Liver (tissue), 9 donors: Measurements from ENCODE around the gene CYP1B1. TPM values are rescaled to one million over a fixed set of nuclear protein-coding genes. Genes with fewer than 3 reads are reported as not detected.

ENCODE experiments used
- DNase-seq: peaks from one replicate; pipeline ENCODE4 v3.0.0-alpha.2; 2017; ENCODE audit warnings: low spot score
- H3K27ac ChIP-seq, 2 donors: one replicate each; pipeline ENCODE4 v1.7.0; 2013; ENCODE audit warnings: inconsistent platforms in 2 of 2, low read length in 2 of 2, control low read depth in 1 of 2, low read depth in 1 of 2, mild to moderate bottlenecking in 1 of 2
- H3K27me3 ChIP-seq, 4 donors: one replicate each; pipeline versions ENCODE4 v1.6.1 to v1.7.0; 2013; ENCODE audit warnings: low read length in 3 of 4, inconsistent platforms in 1 of 4, mild to moderate bottlenecking in 1 of 4, moderate library complexity in 1 of 4; ENCODE audit not compliant: control insufficient read depth in 4 of 4, insufficient read depth in 4 of 4
- H3K36me3 ChIP-seq, 4 donors: one replicate each; pipeline versions ENCODE4 v1.6.1 to v1.7.0; 2013; ENCODE audit warnings: low read length in 3 of 4, mild to moderate bottlenecking in 3 of 4, low read depth in 1 of 4, moderate library complexity in 1 of 4; ENCODE audit not compliant: control insufficient read depth in 4 of 4, insufficient read depth in 3 of 4
- H3K4me1 ChIP-seq, 4 donors: one replicate each; pipeline versions ENCODE4 v1.6.1 to v1.7.0; 2013; ENCODE audit warnings: low read length in 3 of 4, mild to moderate bottlenecking in 3 of 4, moderate library complexity in 1 of 4; ENCODE audit not compliant: control insufficient read depth in 4 of 4, insufficient read depth in 4 of 4
- H3K4me3 ChIP-seq, 3 donors: one replicate each; pipeline versions ENCODE4 v1.6.1 to v1.7.0; 2013; ENCODE audit warnings: low read length in 3 of 3, control low read depth in 1 of 3, low read depth in 1 of 3, mild to moderate bottlenecking in 1 of 3
- H3K9ac ChIP-seq, 2 donors: one replicate each; pipeline ENCODE4 v1.7.0; 2013; ENCODE audit warnings: low read length in 2 of 2, mild to moderate bottlenecking in 2 of 2, moderate library complexity in 2 of 2, control low read depth in 1 of 2, low read depth in 1 of 2
- H3K9me3 ChIP-seq, 4 donors: one replicate each; pipeline versions ENCODE4 v1.6.1 to v1.7.0; 2013; ENCODE audit warnings: low read length in 3 of 4; ENCODE audit not compliant: control insufficient read depth in 4 of 4
- EGR1 ChIP-seq, 2 donors: IDR thresholded peaks; 2 replicates each; pipeline ENCODE4 v1.6.1; 2016 to 2018; ENCODE audit warnings: antibody characterized with exemption in 2 of 2, low read depth in 2 of 2
- FOXA2 ChIP-seq: IDR thresholded peaks from 2 replicates; pipeline ENCODE4 v1.6.1; 2016; ENCODE audit warnings: antibody characterized with exemption
- GABPA ChIP-seq, 2 donors: IDR thresholded peaks in 1 of 2; conservative IDR thresholded peaks in 1 of 2; 2 replicates each; pipeline ENCODE4 v1.6.1; 2016; ENCODE audit warnings: antibody characterized with exemption in 2 of 2, mild to moderate bottlenecking in 1 of 2, moderate library complexity in 1 of 2
- HNF4A ChIP-seq, 2 donors: conservative IDR thresholded peaks; 2 replicates each; pipeline ENCODE4 v1.6.1; 2016; ENCODE audit warnings: antibody characterized with exemption in 2 of 2, mild to moderate bottlenecking in 2 of 2
- HNF4G ChIP-seq: IDR thresholded peaks from 2 replicates; pipeline ENCODE4 v1.6.1; 2016; ENCODE audit warnings: antibody characterized with exemption
- JUND ChIP-seq, 2 donors: IDR thresholded peaks; 2 replicates each; pipeline ENCODE4 v1.6.1; 2016; ENCODE audit warnings: antibody characterized with exemption in 2 of 2
- NR2F2 ChIP-seq: IDR thresholded peaks from 2 replicates; pipeline ENCODE4 v1.6.1; 2016; ENCODE audit warnings: antibody characterized with exemption
- RAD21 ChIP-seq, 2 donors: IDR thresholded peaks; 2 replicates each; pipeline ENCODE4 v1.6.1; 2016; ENCODE audit warnings: antibody characterized with exemption in 2 of 2, mild to moderate bottlenecking in 2 of 2
- RXRA ChIP-seq, 2 donors: IDR thresholded peaks; 2 replicates each; pipeline ENCODE4 v1.6.1; 2017 to 2018; ENCODE audit warnings: antibody characterized with exemption in 2 of 2, mild to moderate bottlenecking in 1 of 2
- SP1 ChIP-seq: IDR thresholded peaks from 2 replicates; pipeline ENCODE4 v1.6.1; 2018; ENCODE audit warnings: antibody characterized with exemption, mild to moderate bottlenecking
- TAF1 ChIP-seq: conservative IDR thresholded peaks from 2 replicates; pipeline ENCODE4 v1.6.1; 2016; ENCODE audit warnings: antibody characterized with exemption, mild to moderate bottlenecking
- YY1 ChIP-seq: IDR thresholded peaks from 2 replicates; pipeline ENCODE4 v1.6.1; 2016; ENCODE audit warnings: antibody characterized with exemption, mild to moderate bottlenecking
- WGBS: extraction: QIAGEN DNeasy Blood & Tissue Kit; methylation state at CpG from one replicate; pipeline ENCODE4 v1.1.7; 2013; 5-methylcytosine and 5-hydroxymethylcytosine counted together
- polyA plus RNA-seq, 2 donors: library from polyadenylated mRNA; stranded (reverse) in 1 of 2; unstranded in 1 of 2; fragments of 200-250 nt in 1 of 2; fragments of >200 nt in 1 of 2; fragmentation: Nextera tagmentation in 1 of 2; extraction: Ambion mirVana in 1 of 2; gene quantifications; one replicate each; pipeline versions ENCODE4 v1.2.1 to v1.2.3, GENCODE V29; 2013 to 2015
- total RNA-seq, 2 donors: library from RNA; depleted of rRNA; stranded (reverse); fragments of >200 nt; gene quantifications; one replicate each; pipeline ENCODE4 v1.2.3, GENCODE V29; 2014
- TF ChIP-seq, protein P1 (sequence below): IDR thresholded peaks from 2 replicates; pipeline ENCODE4 v1.6.1; 2016; ENCODE audit warnings: antibody characterized with exemption
- TF ChIP-seq, protein P2 (sequence below): IDR thresholded peaks from 2 replicates; pipeline ENCODE4 v1.6.1; 2016; ENCODE audit warnings: antibody characterized with exemption, mild to moderate bottlenecking
- TF ChIP-seq, protein P3 (sequence below): IDR thresholded peaks from 2 replicates; pipeline ENCODE4 v1.6.1; 2016; ENCODE audit warnings: antibody characterized with exemption
- TF ChIP-seq, protein P4 (sequence below): fragments of 150-350 bp; IDR thresholded peaks from 2 replicates; pipeline ENCODE4 v1.5.1; 2017; ENCODE audit warnings: improper control_type of control experiment, low read depth, low read length; ENCODE audit not compliant: missing input control
- TF ChIP-seq, protein P5 (sequence below): IDR thresholded peaks from 2 replicates; pipeline ENCODE4 v1.6.1; 2016; ENCODE audit warnings: antibody characterized with exemption
- donor health status: healthy.
- donor health status: healthy.
- donor health status: healthy.
- donor health status: healthy.
- donor health status: healthy.

CYP1B1 gene
- total and polyA plus RNA-seq, 4 donors = 0.84 to 6.8 (median 3.2) TPM

DNA sequence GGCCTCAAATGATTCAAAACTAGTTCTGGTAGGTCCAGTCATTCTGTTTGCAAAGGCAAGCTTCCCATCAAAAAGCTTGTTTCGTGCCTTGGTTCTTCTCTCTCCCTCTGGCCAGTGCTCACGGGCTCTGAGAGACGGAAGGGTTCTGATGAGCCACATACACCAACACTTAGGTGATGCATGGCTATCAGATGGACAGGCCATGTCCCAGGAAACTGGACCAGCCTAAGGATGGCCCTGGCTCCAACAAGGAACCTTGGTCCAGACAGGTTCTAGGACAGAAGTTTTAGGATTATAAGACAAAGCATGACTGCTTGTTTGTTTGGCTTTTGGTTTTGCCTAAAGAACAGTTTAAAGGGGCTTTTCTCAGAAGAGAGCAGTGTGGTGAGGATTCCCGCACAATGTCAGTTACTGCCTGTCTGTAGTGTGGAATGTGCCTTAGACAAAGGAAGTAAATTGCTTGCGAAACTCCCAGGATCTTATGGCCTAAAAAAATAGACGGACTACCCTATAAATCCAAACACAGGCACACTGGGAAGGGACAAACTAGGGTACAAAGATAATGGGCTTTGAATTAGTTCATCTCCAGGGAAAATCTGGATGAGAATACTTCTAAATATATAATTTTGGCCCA is 10.3 kb downstream of the CYP1B1 start:
- TF ChIP-seq RAD21 (IDR thresholded peaks at IDR 0.05) = no peak
- no peak overlapping the region for H3K9ac ChIP-seq
- no peaks in the 10 kb centered on the region for H3K4me1 ChIP-seq
- DNase-seq = no peak
- H3K36me3 ChIP-seq = peaks cover 0 to 5% (median 1%) of the 10 kb centered on the region in 4 donors
- WGBS = 92% methylated on average over 6 of the region's 6 CpGs
- H3K4me3 ChIP-seq = no peak overlapping the region
- H3K27me3 ChIP-seq = no peaks in the 10 kb centered on the region
- H3K27ac ChIP-seq = no peak overlapping the region
- no peaks in the 10 kb centered on the region for H3K9me3 ChIP-seq

DNA sequence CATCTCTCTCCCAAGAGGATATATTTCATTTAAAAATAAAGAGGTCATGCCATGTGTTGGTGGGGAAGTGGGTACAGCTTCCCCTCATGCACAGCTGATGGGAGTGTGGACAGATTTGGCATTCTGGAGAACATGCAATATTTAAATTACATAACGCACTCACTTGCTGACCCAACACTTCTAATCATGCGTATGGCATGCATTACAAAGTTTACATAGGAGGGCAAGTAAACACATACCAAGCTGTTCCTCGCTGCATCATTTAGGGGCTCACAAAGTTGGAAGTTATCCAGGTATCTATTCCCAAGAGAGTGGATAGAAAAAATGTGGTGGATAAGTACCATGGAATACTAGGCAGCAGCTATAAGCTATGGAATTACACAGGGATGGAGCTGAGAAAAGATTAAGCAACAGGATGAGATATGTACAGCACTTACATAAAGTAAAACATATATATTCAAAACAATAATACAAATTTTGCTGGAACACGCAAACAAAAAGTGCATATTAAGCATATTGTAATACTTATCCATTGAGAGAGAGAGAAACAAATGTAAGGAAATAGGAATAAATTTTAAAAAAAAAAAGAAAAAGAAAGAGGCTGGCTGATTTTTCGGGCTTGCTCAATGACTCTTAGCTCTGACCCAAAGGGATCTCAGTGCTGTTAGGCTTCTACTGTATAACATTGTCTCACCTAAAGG is 11.0 kb downstream of the CYP1B1 start:
- Histone ChIP-seq H3K27me3 (no peaks in the 10 kb centered on the region), H3K36me3 (peaks cover 0 to 3% (median 0%) of the 10 kb centered on the region in 4 donors), H3K9ac (no peak overlapping the region), H3K4me3 (no peak overlapping the region), H3K9me3 (no peaks in the 10 kb centered on the region), H3K27ac (no peak overlapping the region), H3K4me1 (no peaks in the 10 kb centered on the region)
- WGBS = 90% methylated on average over 5 of the region's 5 CpGs
- TF ChIP-seq, protein P1, sequence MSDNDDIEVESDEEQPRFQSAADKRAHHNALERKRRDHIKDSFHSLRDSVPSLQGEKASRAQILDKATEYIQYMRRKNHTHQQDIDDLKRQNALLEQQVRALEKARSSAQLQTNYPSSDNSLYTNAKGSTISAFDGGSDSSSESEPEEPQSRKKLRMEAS = no peak
- TF ChIP-seq NR2F2 (no peak), JUND (IDR thresholded peaks at IDR 0.05) (no peak), YY1 (no peak), HNF4G (no peak), SP1 (no peak), EGR1 (IDR thresholded peaks at IDR 0.05; ENCODE audit: low read depth in 2 of 2) (no peak), GABPA (IDR thresholded peaks at IDR 0.05 in 1 of 2, conservative IDR thresholded peaks at IDR 0.05 in 1 of 2) (no peak), TAF1 (no peak), FOXA2 (no peak), RXRA (IDR thresholded peaks at IDR 0.05) (no peak), HNF4A (conservative IDR thresholded peaks at IDR 0.05) (no peak)
- TF ChIP-seq, protein P2, sequence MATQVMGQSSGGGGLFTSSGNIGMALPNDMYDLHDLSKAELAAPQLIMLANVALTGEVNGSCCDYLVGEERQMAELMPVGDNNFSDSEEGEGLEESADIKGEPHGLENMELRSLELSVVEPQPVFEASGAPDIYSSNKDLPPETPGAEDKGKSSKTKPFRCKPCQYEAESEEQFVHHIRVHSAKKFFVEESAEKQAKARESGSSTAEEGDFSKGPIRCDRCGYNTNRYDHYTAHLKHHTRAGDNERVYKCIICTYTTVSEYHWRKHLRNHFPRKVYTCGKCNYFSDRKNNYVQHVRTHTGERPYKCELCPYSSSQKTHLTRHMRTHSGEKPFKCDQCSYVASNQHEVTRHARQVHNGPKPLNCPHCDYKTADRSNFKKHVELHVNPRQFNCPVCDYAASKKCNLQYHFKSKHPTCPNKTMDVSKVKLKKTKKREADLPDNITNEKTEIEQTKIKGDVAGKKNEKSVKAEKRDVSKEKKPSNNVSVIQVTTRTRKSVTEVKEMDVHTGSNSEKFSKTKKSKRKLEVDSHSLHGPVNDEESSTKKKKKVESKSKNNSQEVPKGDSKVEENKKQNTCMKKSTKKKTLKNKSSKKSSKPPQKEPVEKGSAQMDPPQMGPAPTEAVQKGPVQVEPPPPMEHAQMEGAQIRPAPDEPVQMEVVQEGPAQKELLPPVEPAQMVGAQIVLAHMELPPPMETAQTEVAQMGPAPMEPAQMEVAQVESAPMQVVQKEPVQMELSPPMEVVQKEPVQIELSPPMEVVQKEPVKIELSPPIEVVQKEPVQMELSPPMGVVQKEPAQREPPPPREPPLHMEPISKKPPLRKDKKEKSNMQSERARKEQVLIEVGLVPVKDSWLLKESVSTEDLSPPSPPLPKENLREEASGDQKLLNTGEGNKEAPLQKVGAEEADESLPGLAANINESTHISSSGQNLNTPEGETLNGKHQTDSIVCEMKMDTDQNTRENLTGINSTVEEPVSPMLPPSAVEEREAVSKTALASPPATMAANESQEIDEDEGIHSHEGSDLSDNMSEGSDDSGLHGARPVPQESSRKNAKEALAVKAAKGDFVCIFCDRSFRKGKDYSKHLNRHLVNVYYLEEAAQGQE = no peak
- TF ChIP-seq, protein P3, sequence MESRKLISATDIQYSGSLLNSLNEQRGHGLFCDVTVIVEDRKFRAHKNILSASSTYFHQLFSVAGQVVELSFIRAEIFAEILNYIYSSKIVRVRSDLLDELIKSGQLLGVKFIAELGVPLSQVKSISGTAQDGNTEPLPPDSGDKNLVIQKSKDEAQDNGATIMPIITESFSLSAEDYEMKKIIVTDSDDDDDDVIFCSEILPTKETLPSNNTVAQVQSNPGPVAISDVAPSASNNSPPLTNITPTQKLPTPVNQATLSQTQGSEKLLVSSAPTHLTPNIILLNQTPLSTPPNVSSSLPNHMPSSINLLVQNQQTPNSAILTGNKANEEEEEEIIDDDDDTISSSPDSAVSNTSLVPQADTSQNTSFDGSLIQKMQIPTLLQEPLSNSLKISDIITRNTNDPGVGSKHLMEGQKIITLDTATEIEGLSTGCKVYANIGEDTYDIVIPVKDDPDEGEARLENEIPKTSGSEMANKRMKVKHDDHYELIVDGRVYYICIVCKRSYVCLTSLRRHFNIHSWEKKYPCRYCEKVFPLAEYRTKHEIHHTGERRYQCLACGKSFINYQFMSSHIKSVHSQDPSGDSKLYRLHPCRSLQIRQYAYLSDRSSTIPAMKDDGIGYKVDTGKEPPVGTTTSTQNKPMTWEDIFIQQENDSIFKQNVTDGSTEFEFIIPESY = no peak
- TF ChIP-seq, protein P4, sequence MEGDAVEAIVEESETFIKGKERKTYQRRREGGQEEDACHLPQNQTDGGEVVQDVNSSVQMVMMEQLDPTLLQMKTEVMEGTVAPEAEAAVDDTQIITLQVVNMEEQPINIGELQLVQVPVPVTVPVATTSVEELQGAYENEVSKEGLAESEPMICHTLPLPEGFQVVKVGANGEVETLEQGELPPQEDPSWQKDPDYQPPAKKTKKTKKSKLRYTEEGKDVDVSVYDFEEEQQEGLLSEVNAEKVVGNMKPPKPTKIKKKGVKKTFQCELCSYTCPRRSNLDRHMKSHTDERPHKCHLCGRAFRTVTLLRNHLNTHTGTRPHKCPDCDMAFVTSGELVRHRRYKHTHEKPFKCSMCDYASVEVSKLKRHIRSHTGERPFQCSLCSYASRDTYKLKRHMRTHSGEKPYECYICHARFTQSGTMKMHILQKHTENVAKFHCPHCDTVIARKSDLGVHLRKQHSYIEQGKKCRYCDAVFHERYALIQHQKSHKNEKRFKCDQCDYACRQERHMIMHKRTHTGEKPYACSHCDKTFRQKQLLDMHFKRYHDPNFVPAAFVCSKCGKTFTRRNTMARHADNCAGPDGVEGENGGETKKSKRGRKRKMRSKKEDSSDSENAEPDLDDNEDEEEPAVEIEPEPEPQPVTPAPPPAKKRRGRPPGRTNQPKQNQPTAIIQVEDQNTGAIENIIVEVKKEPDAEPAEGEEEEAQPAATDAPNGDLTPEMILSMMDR = no peak
- TF ChIP-seq, protein P5, sequence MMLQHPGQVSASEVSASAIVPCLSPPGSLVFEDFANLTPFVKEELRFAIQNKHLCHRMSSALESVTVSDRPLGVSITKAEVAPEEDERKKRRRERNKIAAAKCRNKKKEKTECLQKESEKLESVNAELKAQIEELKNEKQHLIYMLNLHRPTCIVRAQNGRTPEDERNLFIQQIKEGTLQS = no peak
- no peak for DNase-seq
